Esophagus muscularis mucosa (tissue), 4 donors: ENCODE measurements around the gene WDR13. TPM values are rescaled to one million over a fixed set of nuclear protein-coding genes. Genes with fewer than 3 reads are reported as not detected.

ENCODE experiments used
- DNase-seq: peaks from one replicate; pipeline ENCODE4 v3.0.0-alpha.2; 2017; ENCODE audit errors: extremely low spot score
- H3K27ac ChIP-seq, 4 donors: fragments of 200-600 bp; sonication (generic); replicated peaks in 1 of 4; 1 replicate in 3 of 4; 2 replicates in 1 of 4; pipeline ENCODE4 v1.5.1; 2016 to 2019; ENCODE audit warnings: mild to moderate bottlenecking in 1 of 4
- H3K27me3 ChIP-seq, 4 donors: fragments of 200-600 bp; sonication (generic); one replicate each; pipeline versions ENCODE4 v1.5.1 to v1.6.0; 2016 to 2019
- H3K36me3 ChIP-seq, 4 donors: fragments of 200-600 bp; sonication (generic); one replicate each; pipeline ENCODE4 v1.5.1; 2016 to 2019
- H3K4me1 ChIP-seq, 4 donors: fragments of 200-600 bp; sonication (generic); one replicate each; pipeline ENCODE4 v1.5.1; 2016 to 2019
- H3K4me3 ChIP-seq, 4 donors: fragments of 200-600 bp; sonication (generic); 1 replicate in 2 of 4; 2 replicates in 2 of 4; pipeline ENCODE4 v1.5.1; 2016 to 2019; ENCODE audit warnings: mild to moderate bottlenecking in 4 of 4, moderate library complexity in 1 of 4
- H3K9me3 ChIP-seq, 4 donors: fragments of 200-600 bp; sonication (generic); 1 replicate in 3 of 4; 2 replicates in 1 of 4; pipeline ENCODE4 v1.5.1; 2016 to 2019
- CTCF ChIP-seq, 3 experiments: fragments of 200-600 bp in 2 of 3; fragments of 450-650 bp in 1 of 3; sonication (generic) in 2 of 3; IDR thresholded peaks; one replicate each; pipeline ENCODE4 v1.5.1; 2017 to 2019; ENCODE audit warnings: antibody characterized with exemption in 3 of 3, mild to moderate bottlenecking in 2 of 3, moderate library complexity in 1 of 3
- EP300 ChIP-seq: sonication (generic); formaldehyde crosslinking; IDR thresholded peaks from one replicate; pipeline ENCODE4 v1.6.1; 2017; ENCODE audit warnings: antibody characterized with exemption
- POLR2A ChIP-seq: fragments of 450-650 bp; IDR thresholded peaks from one replicate; pipeline ENCODE4 v1.6.1; 2017; ENCODE audit warnings: antibody characterized with exemption, moderate library complexity, mild to moderate bottlenecking, low read depth
- POLR2AphosphoS5 ChIP-seq, 2 donors: sonication (generic); formaldehyde crosslinking; IDR thresholded peaks; one replicate each; pipeline ENCODE4 v1.6.1; 2017; ENCODE audit warnings: antibody characterized with exemption in 2 of 2
- WGBS: methylation state at CpG from one replicate; pipeline ENCODE4 v1.1.5; 2018; 5-methylcytosine and 5-hydroxymethylcytosine counted together
- intact Hi-C: fragments of 100-400 bp; cut with DNase I; formaldehyde crosslinking; loops from one replicate; pipeline ENCODE4 v1.15.1; 2023
- total RNA-seq, 4 donors: library from RNA; depleted of rRNA; stranded (reverse); fragments of >200 nt; gene quantifications; one replicate each; pipeline versions ENCODE4 v1.1.0 to v1.2.1, GENCODE V29; 2016

The WDR13 gene
- total RNA-seq, 4 donors from 2014 or later = 123 to 166 (median 152) TPM

- 87% methylated on average over 5 of the region's 5 CpGs for WGBS
- intact Hi-C loops = no loop called here
- DNase-seq = no peak
- H3K4me1 ChIP-seq = peaks cover 4 to 41% (median 23%) of the 10 kb centered on the region in 4 donors
- H3K4me3 ChIP-seq = no peak overlapping the region
- H3K9me3 ChIP-seq = no peaks in the 10 kb centered on the region
- no peak overlapping the region for H3K27ac ChIP-seq
- no peak for TF ChIP-seq EP300
- TF ChIP-seq CTCF (IDR thresholded peaks at IDR 0.05) = no peak
- TF ChIP-seq POLR2A = no peak
- no peak for TF ChIP-seq POLR2AphosphoS5 (IDR thresholded peaks at IDR 0.05)
- no peaks in the 10 kb centered on the region for H3K27me3 ChIP-seq
- no peaks in the 10 kb centered on the region for H3K36me3 ChIP-seq
Measured at GRCh38 chrX:48592971-48593370, 4.3 kb upstream of the WDR13 start.

- 64% methylated on average over 2 of the region's 2 CpGs for WGBS
- no peak for DNase-seq
- intact Hi-C loops = no loop called here
- Histone ChIP-seq H3K4me1 (peaks cover 9 to 32% (median 20%) of the 10 kb centered on the region in 4 donors), H3K27ac (no peak overlapping the region), H3K27me3 (no peaks in the 10 kb centered on the region), H3K9me3 (no peaks in the 10 kb centered on the region), H3K36me3 (peaks cover 9 to 24% (median 21%) of the 10 kb centered on the region in 4 donors), H3K4me3 (no peak overlapping the region)
- TF ChIP-seq POLR2AphosphoS5 (IDR thresholded peaks at IDR 0.05) (no peak), CTCF (IDR thresholded peaks at IDR 0.05) (no peak)
Measured at GRCh38 chrX:48595929-48596328, 1.4 kb upstream of the WDR13 start.

DNA sequence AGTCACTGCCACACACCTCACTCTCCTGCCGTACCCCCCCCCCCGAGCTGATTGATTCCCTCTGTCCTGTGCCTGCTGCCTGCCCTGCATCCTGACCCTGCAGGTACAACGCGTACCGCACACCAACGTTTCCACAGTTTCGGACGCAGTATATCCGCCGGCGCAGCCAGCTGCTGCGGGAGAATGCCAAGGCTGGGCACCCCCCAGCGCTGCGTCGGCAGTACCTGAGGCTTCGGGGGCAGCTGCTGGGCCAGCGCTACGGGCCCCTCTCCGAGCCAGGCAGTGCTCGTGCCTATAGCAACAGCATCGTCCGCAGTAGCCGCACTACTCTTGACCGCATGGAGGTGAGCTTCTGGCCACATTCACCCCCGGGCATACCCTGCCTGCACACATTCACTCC, 1.3 kb downstream of the WDR13 start:
- 84% methylated on average over 9 of the region's 25 CpGs for WGBS
- Histone ChIP-seq H3K27ac (peak overlapping the region; percentile 91 to 96 (median 96)), H3K9me3 (no peaks in the 10 kb centered on the region), H3K36me3 (peaks cover 9 to 51% (median 45%) of the 10 kb centered on the region in 4 donors), H3K4me3 (peak overlapping the region; percentile 61 to 79 (median 64)), H3K27me3 (no peaks in the 10 kb centered on the region), H3K4me1 (peaks cover 6 to 17% (median 14%) of the 10 kb centered on the region in 4 donors)
- intact Hi-C loops = no loop called here
- no peak for DNase-seq
- TF ChIP-seq CTCF (IDR thresholded peaks at IDR 0.05) (no peak), POLR2AphosphoS5 (IDR thresholded peaks at IDR 0.05) (no peak), POLR2A (no peak), EP300 (no peak)

DNA sequence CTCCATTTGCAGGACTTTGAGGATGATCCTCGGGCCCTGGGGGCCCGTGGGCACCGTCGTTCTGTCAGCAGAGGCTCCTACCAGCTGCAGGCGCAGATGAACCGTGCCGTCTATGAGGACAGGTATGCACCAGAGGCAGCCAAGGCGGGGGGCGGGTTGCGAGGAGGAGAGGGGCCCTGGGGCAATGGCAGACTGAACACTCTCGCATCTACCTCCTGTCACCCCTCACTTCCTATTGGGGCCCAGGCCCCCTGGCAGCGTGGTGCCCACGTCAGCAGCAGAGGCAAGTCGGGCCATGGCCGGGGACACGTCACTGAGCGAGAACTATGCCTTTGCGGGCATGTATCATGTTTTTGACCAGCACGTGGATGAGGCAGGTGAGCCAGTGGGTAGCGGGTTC, 2.0 kb downstream of the WDR13 start:
- Histone ChIP-seq H3K27ac (no peak overlapping the region), H3K27me3 (no peaks in the 10 kb centered on the region), H3K4me3 (no peak overlapping the region), H3K9me3 (no peaks in the 10 kb centered on the region), H3K4me1 (peaks cover 6 to 17% (median 14%) of the 10 kb centered on the region in 4 donors), H3K36me3 (peaks cover 9 to 58% (median 52%) of the 10 kb centered on the region in 4 donors)
- WGBS = 86% methylated on average over 16 of the region's 20 CpGs
- no peak for DNase-seq
- intact Hi-C loops = no loop called here
- no peak for TF ChIP-seq EP300
- TF ChIP-seq POLR2AphosphoS5 (IDR thresholded peaks at IDR 0.05) = no peak
- no peak for TF ChIP-seq CTCF (IDR thresholded peaks at IDR 0.05)
- TF ChIP-seq POLR2A = no peak

DNA sequence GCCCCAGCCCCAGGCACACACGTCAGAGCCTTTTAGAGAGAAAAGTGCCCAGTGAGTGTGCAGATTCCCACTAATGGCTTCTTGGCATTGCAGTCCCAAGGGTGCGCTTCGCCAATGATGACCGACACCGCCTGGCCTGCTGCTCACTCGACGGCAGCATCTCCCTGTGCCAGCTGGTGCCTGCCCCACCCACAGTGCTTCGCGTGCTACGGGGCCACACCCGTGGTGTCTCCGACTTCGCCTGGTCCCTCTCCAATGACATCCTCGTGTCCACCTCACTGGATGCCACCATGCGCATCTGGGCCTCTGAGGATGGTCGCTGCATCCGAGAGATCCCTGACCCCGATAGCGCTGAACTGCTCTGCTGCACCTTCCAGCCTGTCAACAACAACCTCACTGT, 2.9 kb downstream of the WDR13 start:
- Histone ChIP-seq H3K27me3 (no peaks in the 10 kb centered on the region), H3K27ac (no peak overlapping the region), H3K4me1 (peaks cover 6 to 17% (median 14%) of the 10 kb centered on the region in 4 donors), H3K36me3 (peaks cover 9 to 67% (median 61%) of the 10 kb centered on the region in 4 donors), H3K9me3 (no peaks in the 10 kb centered on the region), H3K4me3 (no peak overlapping the region)
- intact Hi-C loops = no loop called here
- 90% methylated on average over 19 of the region's 19 CpGs for WGBS
- TF ChIP-seq EP300 (no peak), POLR2A (no peak), POLR2AphosphoS5 (IDR thresholded peaks at IDR 0.05) (no peak), CTCF (IDR thresholded peaks at IDR 0.05) (no peak)
- DNase-seq = no peak
